Colon (tissue), 2 donors: Measurements from ENCODE around the gene PYGL.
"Not testable (repeated sequence)": the region's sequence is repeated elsewhere in the genome, so short reads cannot be mapped to it uniquely, and the experiment has no call there.

ENCODE experiments used
- FAIRE-seq: peaks from 2 replicates; lab custom pipeline; 2012; peaks lifted over from hg19 to GRCh38; lab: Jason Lieb, UNC
- donor health status: control.
- donor health status: control.

Gene PYGL

DNA sequence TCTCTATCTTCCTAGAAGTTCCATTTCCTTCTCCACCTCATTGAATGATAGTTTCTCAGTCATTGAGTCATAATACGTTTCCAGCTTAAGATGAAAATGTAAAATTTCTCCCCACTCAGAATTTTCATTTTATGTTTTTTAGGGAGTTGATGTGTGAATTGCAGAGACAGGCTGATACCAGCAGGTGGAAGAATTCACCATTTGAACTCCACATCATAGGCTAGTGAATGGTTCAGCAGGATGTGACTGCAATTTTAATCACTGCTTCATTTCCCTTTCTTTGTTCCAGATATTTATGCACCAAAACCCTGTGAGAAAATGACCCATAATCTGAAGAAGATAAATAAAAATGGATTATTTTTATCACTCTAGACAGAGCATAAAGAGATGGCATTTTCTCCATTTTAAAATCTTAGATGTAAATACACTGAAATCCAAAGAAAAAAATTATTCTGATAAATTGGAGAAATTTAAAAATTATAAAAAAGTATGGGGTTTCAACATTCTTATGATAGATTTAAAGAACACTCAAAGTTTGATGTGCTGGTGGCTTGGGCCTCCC lies 10.6 kb upstream of the PYGL start:
- FAIRE-seq: no peak

DNA sequence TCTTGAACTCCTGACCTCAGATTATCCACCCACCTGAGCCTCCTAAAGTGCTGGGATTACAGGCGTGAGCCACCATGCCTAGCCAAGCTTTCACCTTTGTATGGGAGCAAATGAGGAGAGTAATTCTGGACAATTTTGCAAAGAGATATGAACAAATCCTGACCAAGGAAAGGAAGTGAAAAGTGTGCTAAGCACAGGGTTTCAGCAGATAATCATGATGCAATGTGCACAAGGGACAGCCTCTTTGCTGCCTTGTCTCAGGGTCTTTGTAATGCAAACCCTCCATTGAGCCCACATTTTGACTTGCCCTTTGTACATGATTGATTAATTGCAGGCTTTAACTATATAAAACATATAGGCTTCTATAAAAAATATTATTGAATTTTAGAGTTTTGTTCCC lies 9.2 kb upstream of the PYGL start:
- no peak for FAIRE-seq

DNA sequence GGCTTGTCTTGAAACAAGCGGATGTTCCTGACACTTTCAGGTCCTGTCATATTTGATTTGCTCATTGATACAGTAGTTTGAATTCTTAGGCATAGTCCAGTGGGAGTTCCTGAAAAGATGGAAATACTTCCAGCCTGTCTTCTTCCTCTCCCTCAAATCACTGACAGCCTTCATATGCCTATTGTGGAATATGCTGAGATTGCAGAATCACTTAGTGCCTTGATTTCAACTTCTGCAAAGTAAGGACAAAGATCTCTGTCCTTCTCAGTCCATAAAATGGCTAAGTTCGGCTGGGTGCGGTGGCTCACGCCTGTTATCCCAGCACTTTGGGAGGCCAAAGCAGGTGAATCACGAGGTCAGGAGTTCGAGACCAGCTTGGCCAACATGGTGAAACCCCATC lies 6.7 kb upstream of the PYGL start:
- no peak for FAIRE-seq

DNA sequence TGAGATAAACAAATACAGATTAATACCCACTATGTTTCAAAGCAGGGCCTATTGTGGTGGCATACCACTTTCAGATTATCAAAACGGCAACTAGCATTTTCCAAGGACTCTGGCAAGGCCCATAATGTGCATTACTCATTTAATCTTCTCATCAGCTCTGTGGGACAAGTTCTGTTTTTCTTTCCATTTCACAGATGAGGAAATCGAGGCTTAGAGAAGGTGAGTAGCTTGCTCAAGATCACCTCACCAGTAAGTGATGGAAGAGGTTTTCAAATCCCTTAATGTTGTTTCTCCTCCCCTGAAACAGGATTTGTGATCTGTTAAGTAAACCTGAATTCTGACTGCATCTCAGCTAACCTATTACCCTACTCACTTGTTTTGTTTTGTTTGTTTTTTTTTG lies 3.9 kb upstream of the PYGL start:
- no peak for FAIRE-seq

DNA sequence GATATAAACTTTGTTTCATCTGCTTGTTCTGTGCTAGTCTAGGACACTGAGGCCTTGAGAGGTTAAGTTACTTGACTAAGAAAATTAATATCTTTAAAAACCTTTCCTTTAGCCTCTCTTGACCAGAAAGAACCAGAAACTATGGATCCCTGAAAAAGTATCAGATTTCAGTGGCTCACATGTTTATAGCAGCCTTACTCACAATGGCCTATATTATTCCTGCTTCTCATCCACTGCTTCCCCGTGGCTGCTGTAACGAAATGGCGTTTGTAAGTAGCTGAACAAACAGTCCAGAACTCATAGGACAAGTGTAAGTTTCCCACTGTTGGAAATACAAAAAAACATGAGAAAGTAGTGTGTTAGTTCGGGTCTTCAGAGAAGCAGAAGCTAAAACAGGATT lies 3.2 kb upstream of the PYGL start:
- FAIRE-seq: no peak

DNA sequence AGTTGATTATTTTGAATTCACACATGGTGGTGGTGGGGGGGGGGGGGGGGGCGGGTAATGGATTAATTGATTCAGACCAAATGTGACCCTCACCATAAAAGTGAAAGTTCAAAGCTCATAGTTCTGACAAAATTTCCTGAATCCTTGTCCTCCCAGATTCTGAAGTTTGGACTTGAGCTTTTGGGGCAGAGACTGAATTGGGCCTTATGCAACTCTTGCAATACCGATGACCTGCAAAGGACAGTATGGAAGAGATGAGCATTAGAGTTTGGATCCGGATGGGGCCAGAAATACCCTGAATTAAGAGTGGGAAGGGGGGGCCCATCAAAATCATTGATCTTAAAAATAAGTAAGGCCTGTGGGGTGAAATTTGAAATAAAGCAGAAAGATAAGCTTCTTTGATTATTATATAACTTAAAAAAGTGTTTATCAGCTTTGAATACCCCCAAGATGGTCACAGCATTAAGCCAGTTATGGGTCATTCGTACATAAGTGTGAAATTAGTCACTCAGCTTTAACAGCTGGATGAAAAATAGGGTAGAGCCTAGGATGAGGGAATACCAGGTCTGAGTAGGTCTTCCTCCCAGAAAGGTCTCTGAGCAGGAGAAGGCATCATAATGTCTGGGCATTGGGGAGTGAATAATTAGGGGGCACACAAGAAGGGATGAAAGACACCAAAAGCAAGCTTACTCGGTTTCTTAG lies 2.1 kb upstream of the PYGL start:
- no peak for FAIRE-seq

DNA sequence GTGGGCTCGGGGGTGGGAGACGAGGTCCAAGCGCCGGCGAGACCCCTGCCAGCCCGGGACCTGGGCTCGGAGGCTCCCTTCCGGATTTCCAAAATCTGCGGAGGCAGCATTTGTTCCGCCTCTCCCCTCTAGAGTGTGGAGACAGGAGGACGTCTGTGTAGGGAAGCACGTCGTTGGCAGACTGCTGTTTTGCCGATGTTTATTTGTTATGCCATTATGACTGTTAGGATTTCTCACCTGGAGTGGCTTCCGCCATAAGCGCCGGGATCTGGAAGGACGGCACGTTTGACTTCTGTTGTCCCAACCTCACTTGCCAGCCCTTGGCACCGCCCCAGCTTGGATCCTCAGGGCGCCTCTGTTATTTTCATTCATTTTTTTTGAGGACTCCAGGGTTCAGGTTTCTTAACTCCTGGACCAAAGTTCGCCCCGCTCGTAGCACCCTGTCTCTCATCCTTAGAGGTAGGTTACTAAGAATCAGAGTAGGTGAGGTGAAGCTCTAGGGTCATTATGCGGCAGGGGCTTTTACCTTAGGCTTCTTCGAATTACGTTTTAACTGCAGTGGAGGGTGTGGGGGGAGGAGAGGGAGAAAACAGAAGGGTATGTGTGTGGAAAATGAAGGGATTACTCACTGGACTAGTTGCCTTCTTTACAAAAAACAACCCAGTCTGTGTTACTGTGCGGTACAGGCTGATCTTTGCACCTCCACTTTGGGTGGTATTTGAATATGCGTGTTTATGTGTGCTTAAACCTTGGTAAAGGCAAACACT lies 547 bp upstream of the PYGL start:
- no peak for FAIRE-seq

DNA sequence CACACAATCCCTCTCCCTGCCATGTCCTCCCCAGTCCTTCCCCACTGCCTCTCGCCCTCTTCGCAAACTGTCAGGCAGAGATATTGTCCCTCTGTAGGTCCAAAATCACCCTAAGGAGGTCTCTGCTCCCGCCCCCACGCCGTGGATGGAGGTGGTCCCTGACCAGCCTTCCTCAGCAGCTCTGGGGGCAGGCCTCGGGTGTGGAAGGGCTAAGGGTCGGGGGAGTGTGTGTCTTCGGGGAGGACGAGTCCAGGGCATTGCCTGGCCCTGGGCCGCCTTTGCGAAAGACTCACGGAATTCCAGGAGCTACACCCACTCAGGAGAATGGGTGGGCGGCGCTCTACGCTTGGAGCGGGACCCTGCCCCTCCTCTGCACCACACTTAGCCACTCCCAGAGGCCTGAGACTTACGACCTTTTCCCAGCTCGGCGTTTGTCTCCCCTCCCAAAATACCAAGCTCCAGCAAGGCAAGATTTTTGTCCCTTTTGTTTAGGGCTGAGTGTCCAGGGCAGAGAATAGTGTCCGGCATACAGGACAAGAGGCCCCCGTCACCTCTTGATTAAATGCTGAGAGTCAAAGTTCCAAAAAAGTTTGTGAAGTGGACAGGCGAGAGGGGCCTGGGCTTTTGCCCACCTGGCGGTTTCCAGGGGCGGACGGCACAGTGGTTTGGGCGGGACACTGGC lies 881 bp downstream of the PYGL start:
- no peak for FAIRE-seq

DNA sequence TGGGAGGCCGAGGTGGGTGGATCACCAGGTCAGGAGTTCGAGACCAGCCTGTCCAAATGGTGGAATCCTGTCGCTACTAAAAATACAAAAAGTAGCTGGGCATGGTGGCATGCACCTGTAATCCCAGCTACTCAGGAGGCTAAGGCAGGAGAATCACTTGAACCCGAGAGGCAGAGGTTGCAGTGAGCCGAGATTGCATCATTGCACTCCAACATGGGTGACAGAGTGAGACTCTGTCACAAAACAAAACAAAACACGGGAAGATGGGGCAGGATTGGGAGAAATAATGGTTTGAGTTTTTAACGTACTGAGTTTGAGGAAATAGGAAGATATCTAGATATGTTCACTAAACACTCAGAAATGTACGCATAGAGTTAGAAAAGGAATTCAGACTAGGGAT lies 2.6 kb downstream of the PYGL start:
- not testable (repeated sequence) for FAIRE-seq

DNA sequence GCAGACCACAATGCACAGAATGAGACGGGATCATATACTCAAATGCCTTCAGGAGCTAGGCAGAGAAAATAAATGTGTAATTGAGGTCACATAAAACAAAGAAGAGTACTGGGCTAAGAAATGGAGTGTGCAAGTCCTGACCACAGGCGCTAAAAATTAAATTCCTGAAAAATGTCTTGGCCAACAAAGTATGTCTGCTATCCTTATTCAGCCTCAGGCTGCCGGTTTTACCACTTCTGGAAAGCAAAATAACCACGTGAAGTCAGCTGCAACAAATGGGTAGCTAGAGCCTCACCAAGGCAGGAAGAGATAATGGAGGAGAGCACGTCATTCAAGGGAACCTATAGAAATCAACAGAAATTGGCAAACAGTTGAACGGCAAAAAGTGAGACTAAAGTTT lies 3.1 kb downstream of the PYGL start:
- no peak for FAIRE-seq

DNA sequence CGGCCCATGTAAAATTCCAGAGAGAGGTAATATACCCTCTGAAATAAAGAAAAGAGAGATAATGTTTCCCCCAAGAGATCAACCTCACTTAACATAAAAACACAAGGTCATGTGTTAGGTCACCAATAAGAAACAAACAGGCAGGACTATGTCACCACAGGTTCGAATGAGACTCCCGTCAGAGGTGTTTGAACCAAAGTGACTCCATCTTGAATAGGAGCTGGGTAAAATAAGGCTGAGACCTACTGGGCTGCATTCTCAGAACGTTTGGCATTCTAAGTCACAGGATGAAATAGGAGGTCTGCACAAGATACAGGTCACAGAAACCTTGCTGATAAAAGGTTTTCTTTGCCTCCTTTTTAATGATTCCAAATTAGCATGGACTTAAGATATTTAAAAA lies 6.5 kb downstream of the PYGL start:
- FAIRE-seq: no peak

DNA sequence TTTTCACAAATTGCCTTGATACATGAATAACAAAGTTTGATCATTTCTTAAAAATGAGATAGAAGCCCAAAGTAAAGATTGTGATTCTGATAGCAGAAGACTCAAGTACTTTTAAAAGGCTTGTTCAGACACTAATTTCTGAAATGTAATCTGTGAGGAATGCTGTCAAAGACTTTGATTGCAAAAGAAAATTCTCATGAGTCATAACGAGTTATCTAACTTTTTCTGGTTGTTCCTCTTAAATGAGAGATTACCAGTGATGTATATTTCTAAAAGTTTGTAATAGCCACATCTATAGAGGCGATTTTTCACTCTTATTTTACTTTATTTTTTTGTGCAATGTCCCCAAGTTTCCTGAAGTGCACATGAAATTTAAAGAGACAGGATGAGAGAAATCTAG lies 7.0 kb downstream of the PYGL start:
- no peak for FAIRE-seq

DNA sequence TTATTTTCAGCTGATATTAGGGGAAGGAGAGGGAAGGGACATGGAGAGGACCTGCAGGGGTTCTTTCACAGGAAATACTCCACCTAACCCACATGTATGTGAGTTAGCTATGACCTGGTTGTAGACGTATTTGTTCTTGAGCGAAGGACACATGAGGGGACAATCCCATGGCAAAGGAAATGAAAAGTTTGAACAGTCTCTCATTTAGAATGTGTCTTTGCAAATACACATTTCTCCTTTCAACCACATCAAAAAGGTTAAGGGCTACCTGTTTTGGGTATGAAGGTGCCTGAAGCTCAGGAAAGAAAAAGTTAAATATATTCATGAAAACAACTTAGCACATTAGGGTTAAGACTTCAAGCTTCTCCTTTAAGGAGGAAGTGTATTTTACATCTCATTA lies 7.4 kb downstream of the PYGL start:
- no peak for FAIRE-seq

DNA sequence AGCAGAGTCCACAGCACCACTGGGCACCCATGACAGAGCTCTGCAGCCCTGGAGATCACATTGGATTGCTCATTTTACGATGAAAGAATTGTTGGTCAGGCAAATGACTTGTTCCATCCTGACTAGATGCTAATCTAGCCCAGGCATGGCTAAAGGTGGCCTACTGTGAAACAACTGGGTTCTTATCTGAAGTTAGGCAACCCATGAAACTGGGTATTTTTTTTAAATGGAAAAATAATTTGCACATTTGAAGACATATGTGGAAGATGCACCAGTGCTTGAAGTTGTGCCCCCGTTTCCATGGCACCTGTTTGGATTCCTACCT lies 8.3 kb downstream of the PYGL start:
- no peak for FAIRE-seq

DNA sequence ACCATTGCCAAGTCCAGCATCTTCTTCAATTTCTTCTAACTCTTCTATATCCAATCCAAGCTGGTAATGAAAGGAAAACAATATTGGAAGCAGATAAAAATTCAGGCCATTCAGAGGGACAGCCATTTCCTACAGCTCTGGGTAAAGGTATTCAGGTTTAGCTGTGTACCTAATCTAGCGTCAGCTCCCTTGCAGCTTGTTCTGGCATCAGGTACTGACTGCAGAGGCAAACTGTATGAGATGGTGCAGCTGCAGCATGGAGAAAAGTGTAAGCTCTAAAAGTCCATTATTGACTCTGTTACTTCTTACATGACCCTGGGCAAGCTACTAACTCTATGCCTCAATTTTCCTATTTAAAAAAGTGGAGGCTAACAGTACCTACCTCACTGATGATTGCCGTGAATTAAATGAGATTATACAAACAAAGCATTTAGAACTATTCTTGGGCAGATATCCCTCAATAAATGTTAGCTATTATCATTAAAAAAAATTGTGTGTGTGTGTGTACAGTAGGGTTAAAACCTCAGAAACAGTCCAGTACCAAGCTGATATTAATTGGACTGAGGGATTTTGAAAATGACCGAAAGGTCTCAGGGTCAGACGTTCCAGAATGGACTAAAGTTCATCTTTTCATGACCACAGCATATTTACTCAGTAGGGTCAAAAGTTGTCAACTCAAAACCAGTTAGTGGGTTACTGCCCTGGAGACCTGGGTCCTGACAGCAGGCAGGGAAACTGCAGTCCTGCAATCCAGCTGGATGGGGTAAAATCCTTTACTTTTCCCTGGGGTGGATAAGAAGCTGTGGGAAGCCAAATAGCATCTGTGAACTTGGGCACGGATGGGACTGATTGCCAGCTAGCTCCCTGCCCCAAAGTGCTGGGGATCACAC lies 8.9 kb downstream of the PYGL start:
- FAIRE-seq: no peak

DNA sequence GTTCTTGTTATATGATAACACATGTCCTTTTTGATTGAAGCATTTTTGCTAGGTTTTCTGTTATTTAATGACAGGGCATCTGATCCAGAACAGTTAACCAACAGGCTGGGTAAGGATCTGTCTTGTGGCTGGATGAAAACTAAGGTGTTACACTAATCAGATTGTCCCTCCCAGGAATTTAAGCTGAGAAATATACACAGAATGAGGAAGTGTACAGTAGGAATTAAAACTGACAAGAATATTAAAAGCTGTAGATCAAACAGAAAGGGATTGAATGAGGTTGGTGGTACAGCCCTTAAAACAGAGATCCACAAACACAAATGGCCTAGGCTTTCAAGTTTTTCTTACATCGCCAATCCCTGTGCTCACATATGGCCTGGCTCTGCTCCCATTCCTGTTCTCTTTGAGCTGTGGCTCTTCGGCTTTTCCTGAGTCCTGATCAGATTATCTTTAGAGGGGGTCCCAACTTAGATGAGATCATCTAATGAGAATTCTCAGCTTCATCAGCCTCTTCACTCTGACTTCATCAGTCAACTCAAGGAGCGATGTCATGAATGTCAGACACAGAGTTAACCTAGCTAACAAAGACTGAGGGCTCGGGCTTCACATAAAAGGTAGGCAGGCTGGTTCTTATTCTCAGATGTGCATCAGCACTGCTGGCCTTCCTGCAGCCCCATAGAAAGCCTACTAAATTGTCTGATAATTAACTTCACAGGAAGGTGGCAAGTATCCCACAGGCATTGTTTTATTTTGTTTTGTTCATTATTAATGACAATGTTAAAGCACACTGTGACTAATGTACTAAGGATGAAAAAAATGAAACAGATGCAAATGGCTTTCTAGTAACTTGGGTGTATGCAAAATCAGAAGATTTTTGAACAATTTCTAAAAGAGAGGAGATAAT lies 11.4 kb downstream of the PYGL start:
- FAIRE-seq: no peak

DNA sequence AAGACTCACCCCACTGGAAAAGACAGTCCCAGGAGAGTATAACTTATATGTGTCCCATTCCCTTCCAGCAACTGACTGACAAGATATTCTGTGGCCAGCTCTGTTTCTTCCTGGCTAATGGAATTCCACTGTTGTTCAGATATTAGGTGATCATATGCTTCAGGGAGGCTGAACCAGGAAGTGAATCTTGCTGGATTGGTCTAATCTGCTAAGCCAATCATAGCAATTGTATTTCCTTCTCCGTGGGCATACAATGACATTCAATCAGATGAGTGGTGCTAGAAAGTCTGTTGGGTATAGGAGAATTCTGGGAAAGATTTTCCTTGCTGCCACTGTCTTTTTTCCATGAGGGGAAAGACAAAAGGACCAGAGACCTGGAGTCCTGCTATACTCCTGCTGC lies 12.1 kb downstream of the PYGL start:
- FAIRE-seq: no peak

DNA sequence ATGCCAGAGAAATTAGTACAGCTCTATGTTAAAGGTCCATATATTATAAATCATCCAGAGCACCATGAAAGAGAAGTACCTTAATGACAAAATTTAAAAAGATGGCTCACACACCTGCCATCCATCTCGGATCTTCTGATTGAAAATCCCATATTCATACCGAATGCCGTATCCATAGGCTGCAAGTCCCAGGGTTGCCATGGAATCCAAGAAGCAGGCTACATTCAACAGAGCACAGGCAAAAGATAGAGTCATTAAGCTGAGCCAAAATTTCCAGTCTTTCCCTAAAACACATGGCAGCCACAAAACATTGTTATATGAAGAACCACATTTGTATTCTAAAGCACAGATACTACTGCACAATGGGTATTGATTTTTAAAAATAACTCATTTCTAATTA lies 12.7 kb downstream of the PYGL start:
- no peak for FAIRE-seq

DNA sequence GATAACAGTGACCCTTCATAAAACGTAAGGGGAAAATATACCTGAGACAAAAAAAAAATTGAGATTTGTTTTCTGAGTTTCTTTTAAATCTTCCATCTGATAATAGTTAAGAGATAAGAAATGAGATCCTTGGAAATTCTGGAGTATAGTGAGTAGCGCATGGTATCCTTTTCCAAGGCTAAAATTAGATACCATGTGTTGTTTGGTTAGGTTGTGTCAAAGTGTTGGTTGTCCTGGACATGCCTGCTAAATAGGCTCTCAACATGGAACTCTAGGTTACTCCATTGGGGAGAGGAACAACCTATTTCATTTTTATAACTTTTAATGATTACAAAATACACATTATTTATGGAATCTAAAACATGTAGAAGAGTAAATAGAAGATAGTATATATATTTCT lies 14.8 kb downstream of the PYGL start:
- no peak for FAIRE-seq

DNA sequence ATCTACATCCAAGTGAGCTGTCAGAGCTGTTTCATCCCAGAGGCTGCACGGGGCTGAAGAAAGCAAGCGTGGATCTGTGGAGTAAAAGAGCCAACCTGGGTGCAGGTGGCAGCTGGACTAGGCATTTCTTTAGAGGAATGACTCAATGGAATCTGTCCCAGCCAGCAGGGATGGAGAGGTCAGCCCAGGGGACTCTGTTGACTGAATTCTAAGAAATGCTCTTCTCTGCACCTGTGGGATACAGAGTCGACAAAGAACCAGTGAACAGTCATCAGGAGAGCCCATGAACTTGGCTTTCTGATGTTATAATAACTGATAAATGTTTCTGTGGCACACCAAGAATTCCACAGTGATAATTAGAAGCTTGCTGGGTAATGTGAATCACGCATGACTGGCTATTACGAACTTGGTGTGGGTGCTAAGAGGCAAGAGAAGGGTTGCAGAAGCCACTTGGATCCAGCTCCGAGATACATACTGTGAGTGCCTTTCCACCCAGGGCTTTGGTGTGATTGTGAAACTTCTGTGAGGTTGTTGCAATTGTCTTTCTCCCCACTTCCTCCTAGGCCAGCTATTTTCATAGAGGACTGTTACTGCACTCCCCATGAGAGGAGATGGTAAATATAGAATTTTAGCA lies 16.2 kb downstream of the PYGL start:
- no peak for FAIRE-seq
